Dedifferentiated amniotic fluid mesenchymal stem cell (primary cell): Measurements from ENCODE around the gene CAMTA1.
"Not testable (repeated sequence)": the region's sequence is repeated elsewhere in the genome, so short reads cannot be mapped to it uniquely, and the experiment has no call there.

Source experiments
- DNase-seq: peaks from one replicate; pipeline ENCODE4 v3.0.0-alpha.2; 2016; ENCODE audit errors: extremely low spot score

Gene CAMTA1

DNA sequence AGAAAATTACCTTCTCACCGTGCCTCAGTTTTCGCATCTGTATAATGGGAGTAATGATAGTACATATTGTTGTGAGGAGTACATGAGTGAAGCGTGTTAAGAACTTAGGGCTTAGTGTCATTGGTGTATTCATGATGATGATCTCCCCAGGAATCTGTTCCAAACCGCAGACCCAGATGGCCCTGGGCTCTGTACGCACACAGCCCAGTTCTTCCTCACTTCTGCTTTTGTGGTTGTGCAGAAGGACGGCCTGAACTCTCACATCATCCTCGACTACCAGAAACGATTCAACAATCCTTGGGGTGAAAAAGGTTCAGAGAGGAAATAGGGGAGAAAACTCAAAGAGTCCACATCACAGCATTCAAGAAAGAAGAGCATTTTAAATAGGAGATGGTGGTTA lies 323.0 kb downstream of the CAMTA1 start:
- DNase-seq: no peak

DNA sequence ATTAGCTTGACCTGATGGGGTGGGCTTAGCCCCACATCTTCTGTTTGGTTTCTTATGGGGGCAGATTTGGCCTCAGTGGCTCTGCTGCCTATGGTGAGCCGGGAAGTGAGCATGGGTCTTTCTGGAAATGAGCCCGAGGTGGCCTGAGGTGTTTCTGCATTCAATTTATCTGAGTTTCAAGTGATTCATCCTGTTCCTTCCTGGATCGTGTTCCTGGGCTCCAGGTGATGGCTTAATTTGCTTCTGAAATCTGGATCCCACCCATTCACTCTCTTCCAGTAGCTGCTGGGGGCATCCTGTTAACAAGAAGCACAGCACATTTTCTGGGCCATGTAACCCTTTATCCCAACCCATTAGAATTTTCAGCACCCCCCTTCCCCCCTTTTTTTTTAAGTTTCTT lies 324.6 kb downstream of the CAMTA1 start:
- DNase-seq: no peak

DNA sequence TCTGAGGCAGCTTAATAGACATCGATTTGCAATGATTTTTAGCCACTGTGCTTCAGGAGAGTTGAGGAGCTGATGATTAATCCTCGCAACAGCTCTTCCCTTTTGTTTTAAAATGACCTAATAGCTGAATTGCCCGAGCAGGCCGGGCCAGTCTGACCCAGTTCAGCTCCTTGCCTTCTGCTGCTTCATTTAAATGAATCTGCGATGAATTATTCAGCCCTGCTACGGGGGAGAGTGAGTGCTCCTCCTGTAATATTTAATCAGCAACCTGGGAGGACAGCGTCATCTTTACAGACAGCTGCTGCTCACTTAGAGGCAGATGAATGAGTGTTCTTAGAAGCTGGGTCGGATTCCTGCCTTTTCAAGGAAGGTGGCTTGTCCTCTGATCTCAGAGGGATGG lies 325.1 kb downstream of the CAMTA1 start:
- DNase-seq: no peak

DNA sequence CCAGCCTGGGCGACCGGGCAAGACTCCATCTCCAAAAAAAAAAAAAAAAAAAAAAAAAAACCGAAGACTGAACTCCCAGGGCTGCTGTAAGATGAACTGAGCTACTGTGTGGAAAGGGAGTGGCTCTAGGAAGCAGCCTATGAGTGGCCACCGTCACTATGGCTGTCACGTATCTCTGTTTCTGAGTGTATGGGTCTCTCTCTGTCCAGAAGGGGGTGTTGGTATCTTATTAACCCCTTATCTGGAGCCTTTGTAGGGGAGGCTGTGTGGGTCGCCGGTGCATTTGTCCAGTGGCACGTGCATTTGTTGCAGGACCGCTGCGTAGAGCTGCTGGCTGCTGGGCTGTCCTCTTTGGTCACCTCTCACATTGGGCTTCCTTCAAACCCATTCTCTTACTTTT lies 326.6 kb downstream of the CAMTA1 start:
- no peak for DNase-seq

DNA sequence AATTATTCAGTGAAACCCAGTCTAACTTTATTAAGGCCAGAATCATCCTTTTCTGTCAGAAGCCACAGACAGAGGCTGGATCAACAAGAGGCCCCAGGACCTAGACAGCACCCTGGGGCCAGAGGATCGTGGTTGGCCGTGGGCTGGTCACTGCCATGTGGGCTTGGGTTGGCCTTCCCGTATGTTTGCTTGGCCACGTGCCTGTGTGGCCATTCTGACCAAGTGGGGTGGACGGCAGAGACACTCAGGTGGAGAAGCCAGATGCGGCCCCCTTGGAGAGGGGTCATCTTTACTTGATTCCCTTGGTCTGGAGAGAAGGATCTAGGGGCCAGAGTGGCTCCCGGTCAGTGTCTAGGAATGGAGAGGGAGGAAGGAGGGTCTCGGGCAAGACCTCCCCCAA lies 327.9 kb downstream of the CAMTA1 start:
- no peak for DNase-seq

DNA sequence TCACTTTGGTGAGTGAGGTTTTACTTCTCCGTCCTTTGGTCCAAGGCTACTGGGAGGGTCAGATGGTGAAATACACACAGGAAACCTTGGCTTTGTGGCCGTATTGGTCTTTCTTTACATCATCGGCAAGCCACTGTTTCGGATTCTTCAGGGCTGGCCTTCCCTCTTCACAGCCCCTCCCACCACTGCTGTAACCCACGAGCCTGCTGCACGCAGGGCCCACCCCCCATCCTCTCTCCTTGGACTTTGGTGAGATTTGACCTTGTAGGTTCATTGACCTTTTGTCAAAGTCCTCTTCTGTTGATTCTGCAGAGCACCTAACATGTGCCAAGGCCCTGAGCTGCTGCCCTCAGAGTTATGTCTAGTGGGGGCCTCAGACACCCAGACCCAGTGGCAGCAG lies 328.6 kb downstream of the CAMTA1 start:
- DNase-seq: no peak

DNA sequence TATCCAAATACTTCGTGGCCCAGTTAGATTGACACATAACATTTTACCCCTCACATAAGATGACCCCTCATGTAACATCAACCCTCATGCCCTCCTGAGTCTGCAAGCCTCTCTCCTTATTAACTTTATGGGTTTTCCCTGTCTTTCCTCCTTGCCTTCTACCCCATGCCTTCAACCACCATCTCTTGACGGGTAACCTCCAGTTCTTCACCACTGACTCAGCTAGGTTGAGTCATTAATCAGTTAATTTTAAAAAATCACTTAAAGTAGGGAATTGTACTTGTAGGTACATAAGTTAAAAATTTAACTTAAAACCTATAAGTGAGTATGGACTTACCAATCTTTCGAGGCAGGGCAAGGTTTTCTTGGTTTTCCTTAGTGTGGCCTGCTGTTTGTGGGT lies 330.7 kb downstream of the CAMTA1 start:
- DNase-seq: no peak

DNA sequence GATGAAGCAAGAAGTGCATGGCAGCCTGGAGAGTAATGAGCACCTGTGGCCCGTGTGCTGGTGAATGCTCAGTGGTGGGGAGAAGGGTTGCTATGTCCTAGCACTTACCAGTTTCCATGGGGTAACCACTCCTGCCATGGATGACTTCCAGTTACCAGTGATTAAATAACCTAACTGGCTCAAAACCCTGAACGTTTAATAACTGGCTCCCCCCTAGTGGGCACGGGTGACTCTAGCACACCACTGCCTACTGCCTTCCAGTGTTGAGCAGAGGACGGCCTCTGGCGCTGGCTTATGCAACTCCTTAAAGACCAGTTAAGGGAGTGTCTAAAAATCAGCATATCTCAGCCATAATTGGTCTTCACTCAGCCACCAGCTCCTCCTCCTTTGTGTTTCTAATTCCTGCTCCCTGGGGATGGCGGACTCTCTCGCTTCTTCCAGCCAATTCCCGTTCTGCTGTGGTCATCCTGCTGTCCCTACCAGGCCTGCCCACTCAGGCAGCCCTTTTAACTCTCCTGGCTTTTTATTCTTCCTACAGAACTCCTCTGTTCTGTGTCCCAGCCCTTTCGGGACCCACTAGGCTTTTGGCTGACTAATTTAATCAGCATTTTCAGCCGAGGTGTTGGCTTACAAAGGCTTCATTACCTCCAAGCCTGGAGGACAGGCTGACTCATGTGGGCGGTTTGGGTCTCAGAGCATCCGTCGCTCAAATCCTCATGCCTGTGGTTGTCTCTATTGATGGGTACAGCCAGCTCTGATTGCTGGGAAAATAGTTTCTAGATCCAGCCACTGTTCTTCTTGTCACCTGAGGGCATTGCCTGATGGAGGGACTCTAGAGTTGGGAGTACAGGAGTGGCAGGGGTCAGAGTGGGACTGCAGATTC lies 332.4 kb downstream of the CAMTA1 start:
- peak; percentile 89 for DNase-seq

DNA sequence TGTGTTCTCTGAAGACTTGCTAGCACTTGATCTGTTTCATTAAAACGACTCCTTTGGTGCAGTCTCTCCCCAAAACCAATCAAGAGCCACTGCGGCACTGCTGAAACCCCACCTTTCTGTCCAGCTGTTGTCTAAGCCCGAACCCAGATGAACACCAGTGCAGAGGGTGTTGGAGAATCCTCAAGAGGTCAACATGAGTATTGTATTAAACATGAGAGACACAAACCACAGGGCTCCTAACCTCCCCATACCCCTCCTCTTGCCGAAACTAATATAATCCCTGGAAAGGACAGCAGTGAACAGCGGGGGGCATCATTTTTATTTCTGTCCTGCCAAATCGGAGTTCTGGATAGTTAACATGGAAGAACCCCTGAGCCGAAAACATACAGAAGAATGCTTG lies 333.9 kb downstream of the CAMTA1 start:
- no peak for DNase-seq

DNA sequence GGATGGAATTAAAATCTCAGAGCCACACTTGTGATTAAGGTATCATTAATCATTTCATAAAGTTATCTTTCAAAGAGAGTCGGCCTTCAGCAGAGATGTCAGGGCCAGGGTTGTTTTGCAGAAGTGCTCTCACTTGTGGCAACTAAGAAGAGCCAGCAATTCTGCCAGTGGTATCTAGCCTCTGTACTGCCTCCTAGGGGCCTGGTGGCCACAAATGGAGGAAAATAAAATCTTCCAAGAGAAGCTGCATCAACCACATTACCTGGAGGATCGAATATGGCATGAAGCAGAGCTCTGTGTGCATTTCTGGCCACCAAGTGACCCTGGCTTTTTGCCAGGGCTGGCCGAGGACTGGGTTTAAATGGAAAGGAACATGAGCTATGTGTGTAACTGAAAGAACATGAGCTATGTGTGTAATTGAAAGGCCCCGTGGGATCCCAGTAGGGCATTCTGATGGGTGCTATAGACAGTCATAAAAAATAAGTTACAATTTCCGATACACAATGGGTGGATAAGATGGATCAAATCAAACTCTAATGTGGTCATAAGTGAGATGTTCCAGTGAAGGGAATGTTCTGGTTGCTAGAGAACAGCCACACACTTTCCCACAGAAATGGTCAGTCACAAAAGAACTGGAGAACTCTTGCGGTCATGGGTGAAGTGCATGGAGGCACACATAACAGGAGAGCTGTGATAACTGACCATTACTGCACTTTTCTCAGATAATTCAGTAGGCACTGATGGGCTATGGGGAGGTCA lies 335.8 kb downstream of the CAMTA1 start:
- no peak for DNase-seq

DNA sequence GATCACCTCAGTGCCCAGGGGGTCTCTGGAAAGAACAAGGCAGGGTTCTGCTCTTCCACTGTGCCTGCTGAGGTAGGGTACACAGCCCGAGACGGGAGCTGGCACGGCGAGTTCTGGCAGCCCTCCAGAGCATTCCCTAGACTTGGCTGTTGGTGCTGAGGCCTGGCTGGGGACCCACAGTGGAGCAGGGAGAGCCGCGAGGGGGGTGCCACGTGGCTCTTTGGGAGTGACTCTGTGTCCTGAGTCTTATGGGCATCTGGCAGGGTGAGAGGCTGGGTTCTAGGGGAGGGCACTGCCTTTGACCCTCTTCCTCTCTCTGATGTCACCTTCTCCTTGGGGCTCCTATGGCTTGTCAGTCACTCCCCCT lies 336.4 kb downstream of the CAMTA1 start:
- DNase-seq: no peak

DNA sequence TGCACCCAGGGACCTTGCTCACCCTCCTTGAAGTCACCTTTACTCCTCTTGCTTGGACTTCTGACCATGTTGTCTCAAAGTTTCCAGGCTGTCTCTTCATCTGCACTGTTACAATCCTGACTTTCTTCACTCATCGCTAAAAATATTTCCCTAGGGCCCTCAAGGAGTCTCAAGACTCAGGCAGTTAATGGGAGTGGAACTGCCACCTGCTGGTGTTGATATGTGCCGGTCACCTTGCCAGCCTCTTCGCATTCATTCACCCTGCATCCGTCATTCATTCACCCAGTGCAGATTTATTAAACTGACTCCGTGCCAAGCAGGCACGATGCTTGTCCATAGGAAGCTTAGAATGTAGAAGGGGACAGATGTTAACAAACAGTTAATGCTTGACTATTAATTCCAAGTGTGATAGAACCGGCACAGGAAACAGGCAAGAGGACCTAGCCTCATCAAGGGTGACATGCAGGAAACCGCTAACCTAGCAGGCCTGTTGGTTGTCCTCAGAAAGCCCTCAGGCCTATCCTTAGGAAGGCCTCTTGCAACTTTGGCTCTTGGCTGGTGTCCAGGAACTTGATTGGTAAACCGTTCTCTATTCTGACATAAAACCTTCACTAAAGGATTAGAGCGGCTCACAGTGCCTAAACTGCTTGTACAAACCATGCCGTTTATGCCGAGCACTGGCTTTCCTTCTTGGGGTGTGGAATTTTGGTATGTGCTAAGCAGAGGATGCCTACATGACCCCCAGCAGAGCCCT lies 342.2 kb downstream of the CAMTA1 start:
- no peak for DNase-seq

DNA sequence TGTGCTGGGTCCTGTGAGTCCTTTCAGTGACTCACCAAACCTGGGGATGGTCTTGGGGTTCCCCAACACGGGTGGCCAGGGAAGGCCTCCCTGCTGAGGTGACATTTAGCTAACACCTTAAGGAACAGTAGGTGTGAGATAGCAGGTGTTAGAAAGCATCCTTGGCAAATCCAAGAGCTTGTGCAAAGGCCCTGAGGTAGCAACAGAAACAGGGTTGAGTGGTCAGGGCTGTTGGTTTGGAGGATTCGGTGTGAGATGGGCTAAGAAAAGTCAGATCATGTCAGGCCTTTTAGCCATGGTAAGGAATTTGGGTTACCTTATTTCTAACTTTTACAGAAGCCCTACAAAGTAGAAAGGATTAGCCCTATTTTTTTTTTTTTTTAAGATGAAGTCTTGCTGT lies 343.0 kb downstream of the CAMTA1 start:
- no peak for DNase-seq

DNA sequence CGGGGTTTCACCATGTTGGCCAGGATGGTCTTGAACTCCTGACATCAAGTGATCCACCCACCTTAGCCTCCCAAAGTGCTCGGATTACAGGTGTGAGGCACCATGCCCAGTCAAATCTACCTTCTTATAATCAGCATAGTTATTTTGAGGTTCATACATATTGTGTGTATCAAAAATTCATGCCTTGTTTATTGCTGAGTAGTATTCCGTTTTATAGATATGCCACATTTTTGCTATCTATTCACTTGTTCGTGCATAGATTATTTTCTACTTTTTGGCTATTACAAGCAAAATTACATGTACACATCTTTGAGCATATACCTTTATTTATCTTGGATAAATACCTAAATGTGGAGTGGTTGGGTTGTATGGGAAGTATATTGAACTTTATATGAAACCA lies 344.9 kb downstream of the CAMTA1 start:
- DNase-seq: no peak

DNA sequence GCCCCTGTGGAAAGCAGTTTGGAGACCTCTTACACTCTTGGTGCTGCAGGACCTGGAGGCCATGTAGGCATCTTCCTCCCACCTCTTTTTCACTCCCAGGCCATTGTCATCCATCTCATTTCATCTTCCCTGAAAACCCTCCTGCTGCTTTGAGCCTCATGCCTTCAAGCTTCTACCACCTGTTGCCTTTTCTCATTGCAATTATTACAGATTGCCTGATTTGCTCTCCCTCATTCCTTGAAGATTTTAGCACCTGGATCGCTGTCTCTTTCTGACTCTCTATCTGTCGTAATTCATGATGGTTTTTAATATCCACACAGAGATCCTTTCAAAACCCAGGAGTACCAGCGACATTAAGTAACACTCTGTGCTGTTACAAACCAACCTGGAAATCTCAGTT lies 350.2 kb downstream of the CAMTA1 start:
- no peak for DNase-seq

DNA sequence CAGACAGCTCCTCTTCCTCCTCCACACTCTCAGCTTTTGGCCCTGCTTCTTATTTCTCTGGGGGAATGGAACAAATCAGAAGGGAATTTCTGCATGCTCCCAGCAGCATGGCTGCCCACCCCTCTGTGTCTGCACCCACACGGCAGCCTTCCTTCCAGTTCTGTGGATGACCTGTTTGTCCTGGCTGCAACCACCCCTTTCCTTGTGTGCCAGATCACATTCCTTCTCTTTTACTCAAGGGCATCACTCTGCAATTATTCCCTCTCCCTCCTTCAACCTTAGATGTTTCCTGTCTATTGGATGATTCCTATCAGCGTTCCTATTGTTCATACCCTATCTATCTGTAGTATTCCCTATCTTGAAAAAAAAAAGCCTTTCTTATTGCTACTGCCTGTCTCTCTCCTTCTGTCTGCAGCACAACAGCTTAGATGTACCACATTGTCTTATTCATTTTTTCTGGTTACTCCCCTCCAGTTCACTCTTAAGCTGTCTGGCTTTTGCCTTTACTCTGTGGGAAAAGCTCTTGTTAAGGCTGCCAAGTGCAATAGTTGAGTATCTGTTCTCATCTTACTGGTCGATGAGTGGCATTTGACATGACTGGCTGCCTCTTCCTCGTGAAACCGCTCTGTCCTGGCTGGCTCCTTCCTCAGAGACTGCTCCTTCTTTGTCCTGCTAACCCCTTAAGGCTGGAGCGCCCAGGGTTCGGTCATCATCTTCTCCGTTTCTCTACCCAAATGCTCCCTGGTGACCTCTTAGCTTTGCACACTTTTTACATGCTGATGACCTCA lies 351.1 kb downstream of the CAMTA1 start:
- DNase-seq: no peak

DNA sequence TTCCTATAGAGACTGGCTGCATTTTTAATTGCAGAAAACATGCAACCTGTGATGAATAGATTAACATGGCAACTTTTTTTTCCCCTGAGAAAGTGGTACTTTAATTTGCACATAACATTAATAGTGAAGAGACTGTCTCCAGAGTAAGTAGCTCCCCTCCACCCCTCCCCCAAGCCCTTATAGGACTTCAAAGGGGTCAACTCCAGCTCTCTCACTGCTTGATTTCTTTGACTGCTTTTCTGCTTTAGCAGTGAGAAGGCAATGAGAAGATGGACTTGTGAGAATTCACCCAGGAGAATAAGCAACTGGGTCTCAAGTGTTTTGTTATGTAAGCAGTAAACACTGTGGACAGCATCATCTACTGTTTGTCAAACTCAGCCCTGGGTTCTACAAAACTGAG lies 355.0 kb downstream of the CAMTA1 start:
- no peak for DNase-seq

DNA sequence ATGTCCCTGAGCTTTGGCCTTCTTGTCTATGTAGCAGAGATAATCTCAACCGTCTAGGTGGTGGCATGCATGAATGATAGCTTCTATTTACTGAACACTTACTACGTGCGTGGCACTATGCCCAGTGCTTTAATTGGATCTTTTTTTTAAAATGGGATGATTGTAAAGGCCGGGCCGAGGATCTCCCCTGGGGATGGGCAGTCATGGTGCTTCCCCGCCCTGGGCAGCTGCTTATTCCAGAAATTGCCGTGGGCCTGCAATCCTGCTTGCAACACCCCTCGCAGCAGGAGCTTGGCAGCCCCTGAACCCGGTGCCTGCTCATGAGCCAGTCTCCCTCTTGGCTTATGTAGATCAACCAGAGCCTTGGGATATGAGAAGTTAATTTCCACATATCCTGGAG lies 360.7 kb downstream of the CAMTA1 start:
- DNase-seq: no peak

DNA sequence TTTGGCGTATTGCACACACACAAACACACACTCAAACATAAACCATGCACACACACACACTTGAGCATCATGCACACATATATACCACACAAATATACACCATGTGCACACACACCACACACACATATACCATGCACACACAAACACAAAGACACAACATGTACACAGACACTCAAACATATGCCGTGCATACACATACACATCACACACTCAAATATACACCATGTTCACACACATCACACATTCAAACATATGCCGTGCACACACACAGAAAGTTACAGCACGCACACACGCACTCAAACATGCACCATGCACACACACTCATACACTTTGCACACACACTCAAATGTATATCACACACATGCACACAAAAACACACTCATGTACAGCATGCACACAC lies 361.5 kb downstream of the CAMTA1 start:
- no peak for DNase-seq

DNA sequence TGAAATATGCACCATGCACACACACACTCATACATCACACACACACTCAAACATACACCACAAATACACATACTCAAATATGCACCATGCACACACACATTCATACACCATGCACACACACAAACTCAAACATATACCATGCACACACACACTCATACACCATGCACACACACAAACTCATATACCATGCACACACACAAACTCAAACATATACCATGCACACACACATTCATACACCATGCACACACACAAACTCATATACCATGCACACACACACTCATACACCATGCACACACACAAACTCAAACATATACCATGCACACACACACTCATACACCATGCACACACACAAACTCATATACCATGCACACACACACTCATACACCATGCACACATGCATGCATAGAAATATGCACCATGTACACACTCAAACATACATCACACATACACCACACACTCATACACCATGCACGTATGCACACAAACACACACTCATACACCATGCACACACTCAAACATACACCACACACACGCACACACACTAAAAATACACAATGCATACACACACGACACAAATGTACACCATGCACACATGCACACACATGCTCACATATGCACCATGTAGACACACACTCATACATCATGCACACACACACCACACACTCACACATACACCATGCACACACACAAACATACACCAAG lies 362.5 kb downstream of the CAMTA1 start:
- not testable (repeated sequence) for DNase-seq
